HepG2 (cell line): ENCODE data around the gene ZBTB48. TPM values are rescaled to one million over a fixed set of nuclear protein-coding genes. Genes with fewer than 3 reads are reported as not detected.

Source experiments
- BORCS8-MEF2B ChIP-seq: sonication (generic); formaldehyde crosslinking; IDR thresholded peaks from 2 replicates; pipeline ENCODE4 v1.8.0; 2022; ENCODE audit warnings: mild to moderate bottlenecking, missing genetic modification reagents
- CAMTA2 ChIP-seq: sonication (generic); formaldehyde crosslinking; IDR thresholded peaks from 2 replicates; pipeline ENCODE4 v1.4.0; 2020; ENCODE audit warnings: mild to moderate bottlenecking, missing genetic modification reagents, borderline replicate concordance
- CENPX ChIP-seq: sonication (generic); formaldehyde crosslinking; IDR thresholded peaks from 2 replicates; pipeline ENCODE4 v1.9.0; 2021; ENCODE audit warnings: mild to moderate bottlenecking, missing genetic modification reagents, moderate library complexity
- FOXO1 ChIP-seq: sonication (generic); formaldehyde crosslinking; IDR thresholded peaks from 2 replicates; pipeline ENCODE4 v1.4.0; 2020; ENCODE audit warnings: missing genetic modification reagents
- HES4 ChIP-seq: sonication (generic); formaldehyde crosslinking; IDR thresholded peaks from 2 replicates; pipeline ENCODE4 v1.9.0; 2021; ENCODE audit warnings: mild to moderate bottlenecking, missing genetic modification reagents, borderline replicate concordance
- HNF1A ChIP-seq, 2 experiments: sonication (generic) in 1 of 2; formaldehyde crosslinking in 1 of 2; IDR thresholded peaks; 2 replicates each; pipeline versions ENCODE4 v1.4.0 to v1.6.1; 2016 to 2020; ENCODE audit warnings: borderline replicate concordance in 1 of 2, low read depth in 1 of 2, mild to moderate bottlenecking in 1 of 2, missing genetic modification reagents in 1 of 2
- MBD4 ChIP-seq: IDR thresholded peaks from 2 replicates; pipeline ENCODE4 v1.6.1; 2012; ENCODE audit warnings: low read length, inconsistent platforms, borderline replicate concordance
- MXI1 ChIP-seq: IDR thresholded peaks from 3 replicates; pipeline ENCODE4 v1.6.1; 2012; ENCODE audit warnings: low read depth, low read length, inconsistent platforms, borderline replicate concordance
- PHF5A ChIP-seq: IDR thresholded peaks from one replicate; pipeline ENCODE4 v1.6.1; 2018; ENCODE audit warnings: low read depth, missing genetic modification reagents; ENCODE audit not compliant: unreplicated experiment
- RFX5 ChIP-seq: IDR thresholded peaks from 2 replicates; pipeline ENCODE4 v1.6.1; 2011; ENCODE audit warnings: low read depth, low read length, improper control_type of control experiment
- TEF ChIP-seq: sonication (generic); formaldehyde crosslinking; IDR thresholded peaks from 2 replicates; pipeline ENCODE4 v1.5.0; 2020; ENCODE audit warnings: missing genetic modification reagents
- TMF1 ChIP-seq: sonication (generic); formaldehyde crosslinking; IDR thresholded peaks from 2 replicates; pipeline ENCODE4 v1.8.1; 2022; ENCODE audit warnings: low read depth, missing genetic modification reagents
- WIZ ChIP-seq: sonication (generic); formaldehyde crosslinking; IDR thresholded peaks from 2 replicates; pipeline ENCODE4 v1.5.1; 2020; ENCODE audit warnings: mild to moderate bottlenecking, missing genetic modification reagents
- ZBTB21 ChIP-seq: sonication (generic); formaldehyde crosslinking; IDR thresholded peaks from 2 replicates; pipeline ENCODE4 v1.4.0; 2020; ENCODE audit warnings: missing genetic modification reagents
- ZNF740 ChIP-seq: sonication (generic); formaldehyde crosslinking; IDR thresholded peaks from 2 replicates; pipeline ENCODE4 v1.4.0; 2020; ENCODE audit warnings: missing genetic modification reagents
- ZNF839 ChIP-seq: sonication (generic); formaldehyde crosslinking; IDR thresholded peaks from 2 replicates; pipeline ENCODE4 v1.4.0; 2020; ENCODE audit warnings: missing genetic modification reagents, mild to moderate bottlenecking, borderline replicate concordance
- ZSCAN30 ChIP-seq: sonication (generic); formaldehyde crosslinking; IDR thresholded peaks from 2 replicates; pipeline ENCODE4 v1.5.0; 2020; ENCODE audit warnings: mild to moderate bottlenecking, missing genetic modification reagents
- polyA plus RNA-seq, 8 experiments: library from polyadenylated mRNA; depleted of rRNA in 3 of 8; stranded (reverse) in 7 of 8; unstranded in 1 of 8; fragments of >200 nt; fragmentation: Illumina TruSeq in 4 of 8; extraction: Trizol in 4 of 8; gene quantifications; 2 replicates each; pipeline versions ENCODE4 v1.2.1 to v1.2.3, GENCODE V29; 2011 to 2016; ENCODE audit warnings: low read depth in 4 of 8, missing spikeins in 1 of 8, mixed read lengths in 1 of 8; ENCODE audit not compliant: insufficient read depth in 1 of 8
- total RNA-seq, 5 experiments: library from RNA; depleted of rRNA; stranded (reverse); fragments of >200 nt; fragmentation: Illumina TruSeq; extraction: Trizol; gene quantifications; 2 replicates each; pipeline ENCODE4 v1.2.3, GENCODE V29; 2016; ENCODE audit warnings: low read depth in 1 of 5
- TF ChIP-seq, protein P1 (sequence below): sonication (generic); formaldehyde crosslinking; IDR thresholded peaks from 2 replicates; pipeline ENCODE4 v1.8.1; 2023; ENCODE audit warnings: mild to moderate bottlenecking, moderate library complexity, missing genetic modification reagents
- TF ChIP-seq, protein P2 (sequence below): sonication (generic); formaldehyde crosslinking; IDR thresholded peaks from 2 replicates; pipeline ENCODE4 v1.4.0; 2020; ENCODE audit warnings: mild to moderate bottlenecking, missing genetic modification reagents

The ZBTB48 gene
- total and polyA plus RNA-seq, 2 of the 13 experiments (the other 11 are each of a cell fraction or from before 2014, with no cell fraction given), result 13.0 to 17.1 TPM

GRCh38 chr1:6554031-6554906 is 25.5 kb upstream of the ZBTB48 start, which contains the start of gene NOL9 (continued):
- TF ChIP-seq WIZ (CRISPR knock-in tag) (peak; percentile 82; the same call in 1 of the 2 replicates), HNF1A (IDR thresholded peaks at IDR 0.05; ENCODE audit: low read depth) (no peak), HNF1A (CRISPR knock-in tag; IDR thresholded peaks at IDR 0.05; ENCODE audit: borderline replicate concordance) (peak; percentile 54; the same call in 1 of the 2 replicates), ZNF740 (CRISPR knock-in tag) (peak; percentile 29; the same call in 1 of the 2 replicates), ZNF839 (CRISPR knock-in tag) (peak; percentile 16; the same call in 1 of the 2 replicates), ZBTB21 (CRISPR knock-in tag) (no peak), TEF (CRISPR knock-in tag) (peak; percentile 67), RFX5 (no peak), FOXO1 (CRISPR knock-in tag) (peak; percentile 42; the same call in 1 of the 2 replicates), TMF1 (CRISPR knock-in tag) (0 out of 2 replicates have a peak, but pooled peaks have one; percentile 47), PHF5A (no peak), BORCS8-MEF2B (CRISPR knock-in tag) (peak; percentile 82; the same call in 1 of the 2 replicates), CAMTA2 (CRISPR knock-in tag) (0 out of 2 replicates have a peak, but pooled peaks have one; percentile 27), MBD4 (no peak), HES4 (CRISPR knock-in tag) (0 out of 2 replicates have a peak, but pooled peaks have one; percentile 53), MXI1 (peak; percentile 91), CENPX (CRISPR knock-in tag) (no peak), ZSCAN30 (0 out of 2 replicates have a peak, but pooled peaks have one; percentile 57)
- TF ChIP-seq, protein P1, sequence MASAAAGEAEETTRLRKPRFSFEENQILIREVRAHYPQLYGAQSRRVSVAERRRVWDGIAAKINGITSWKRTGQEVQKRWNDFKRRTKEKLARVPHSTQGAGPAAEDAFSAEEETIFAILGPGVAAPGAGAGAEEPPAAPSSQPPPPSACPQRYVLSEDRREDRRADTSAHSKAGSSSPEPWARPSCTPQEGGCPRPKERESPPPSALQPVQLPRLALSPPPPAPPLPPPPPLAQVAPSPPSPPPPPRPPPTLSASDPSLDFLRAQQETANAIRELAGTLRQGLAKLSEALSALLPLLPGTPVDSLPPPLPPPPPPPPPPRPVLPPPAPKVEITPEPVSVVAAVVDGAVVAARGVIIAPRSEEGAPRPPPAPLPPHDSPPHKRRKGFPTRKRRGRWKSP (CRISPR knock-in tag), result no peak
- TF ChIP-seq, protein P2, sequence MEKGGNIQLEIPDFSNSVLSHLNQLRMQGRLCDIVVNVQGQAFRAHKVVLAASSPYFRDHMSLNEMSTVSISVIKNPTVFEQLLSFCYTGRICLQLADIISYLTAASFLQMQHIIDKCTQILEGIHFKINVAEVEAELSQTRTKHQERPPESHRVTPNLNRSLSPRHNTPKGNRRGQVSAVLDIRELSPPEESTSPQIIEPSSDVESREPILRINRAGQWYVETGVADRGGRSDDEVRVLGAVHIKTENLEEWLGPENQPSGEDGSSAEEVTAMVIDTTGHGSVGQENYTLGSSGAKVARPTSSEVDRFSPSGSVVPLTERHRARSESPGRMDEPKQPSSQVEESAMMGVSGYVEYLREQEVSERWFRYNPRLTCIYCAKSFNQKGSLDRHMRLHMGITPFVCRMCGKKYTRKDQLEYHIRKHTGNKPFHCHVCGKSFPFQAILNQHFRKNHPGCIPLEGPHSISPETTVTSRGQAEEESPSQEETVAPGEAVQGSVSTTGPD (CRISPR knock-in tag), result no peak
